Liver (tissue), 3 donors: ENCODE results near the gene DHRS9.

Experiments
- CTCF ChIP-seq: fragments of 150-350 bp; IDR thresholded peaks from 2 replicates; pipeline ENCODE4 v1.5.1; 2017; ENCODE audit warnings: improper control_type of control experiment, low read depth, low read length; ENCODE audit not compliant: missing input control
- FOXA1 ChIP-seq: IDR thresholded peaks from 2 replicates; pipeline ENCODE4 v1.6.1; 2016; ENCODE audit warnings: antibody characterized with exemption
- HNF4G ChIP-seq: IDR thresholded peaks from 2 replicates; pipeline ENCODE4 v1.6.1; 2016; ENCODE audit warnings: antibody characterized with exemption
- MAX ChIP-seq: IDR thresholded peaks from 2 replicates; pipeline ENCODE4 v1.6.1; 2016; ENCODE audit warnings: antibody characterized with exemption
- TAF1 ChIP-seq: conservative IDR thresholded peaks from 2 replicates; pipeline ENCODE4 v1.6.1; 2016; ENCODE audit warnings: antibody characterized with exemption, mild to moderate bottlenecking
- donor health status: healthy.
- donor health status: healthy.

- TF ChIP-seq CTCF (no peak), FOXA1 (no peak), TAF1 (no peak), HNF4G (no peak), MAX (no peak)
Measured at GRCh38 chr2:169065864-169066517, 3.4 kb upstream of the DHRS9 start.
